HG03565 (cell line): Measurements from ENCODE around the gene HMCN2.

Source experiments
- ATAC-seq: cut with Tn5 transposase; IDR thresholded peaks from one replicate; pipeline ENCODE4 v1.9.1; 2021; ENCODE audit warnings: mild to moderate bottlenecking, moderate library complexity; ENCODE audit not compliant: unreplicated experiment

The HMCN2 gene

DNA sequence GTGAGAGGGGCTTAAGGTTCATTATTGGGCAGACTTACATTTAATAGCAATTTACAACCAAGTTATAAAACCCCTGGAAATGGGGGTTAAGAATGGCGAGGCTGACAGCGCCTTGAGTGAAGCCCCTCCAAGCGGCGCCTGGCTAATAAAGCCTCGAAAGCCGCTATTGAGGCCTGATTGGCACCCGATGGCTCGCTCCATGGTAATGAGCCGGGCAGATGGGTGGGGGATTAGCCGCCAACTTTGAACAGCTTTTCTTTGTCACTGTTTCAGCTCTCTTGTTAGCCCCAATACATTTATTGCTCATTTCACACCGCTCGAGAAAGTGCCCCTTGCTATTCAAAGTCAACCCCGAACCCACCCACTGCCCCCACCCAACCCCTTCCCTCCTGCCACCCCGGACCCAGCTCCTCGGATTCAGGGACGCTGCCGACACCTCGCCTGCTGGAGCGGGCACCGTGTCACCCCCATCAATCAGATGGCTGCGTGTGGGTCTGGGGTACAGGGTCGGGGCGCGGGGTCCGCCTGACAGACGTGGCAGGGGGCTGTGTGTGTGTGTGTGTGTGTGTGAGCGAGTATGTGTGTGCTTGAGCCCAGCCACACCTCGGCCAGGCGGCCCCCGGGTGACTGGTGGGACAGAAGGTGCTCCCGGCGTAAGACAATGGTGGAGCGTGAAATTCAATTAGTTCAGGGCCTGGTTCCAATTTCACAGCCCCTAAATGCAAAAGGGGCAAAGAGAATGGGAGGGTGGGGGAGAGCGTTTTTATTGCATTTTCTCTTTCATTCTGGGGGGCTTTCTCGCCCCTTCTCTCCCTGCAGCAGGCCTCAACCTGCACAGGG lies 213.4 kb downstream of the HMCN2 start:
- ATAC-seq = no peak

GRCh38 chr9:130479587-130479986 lies 214.0 kb downstream of the HMCN2 start:
- ATAC-seq = no peak

DNA sequence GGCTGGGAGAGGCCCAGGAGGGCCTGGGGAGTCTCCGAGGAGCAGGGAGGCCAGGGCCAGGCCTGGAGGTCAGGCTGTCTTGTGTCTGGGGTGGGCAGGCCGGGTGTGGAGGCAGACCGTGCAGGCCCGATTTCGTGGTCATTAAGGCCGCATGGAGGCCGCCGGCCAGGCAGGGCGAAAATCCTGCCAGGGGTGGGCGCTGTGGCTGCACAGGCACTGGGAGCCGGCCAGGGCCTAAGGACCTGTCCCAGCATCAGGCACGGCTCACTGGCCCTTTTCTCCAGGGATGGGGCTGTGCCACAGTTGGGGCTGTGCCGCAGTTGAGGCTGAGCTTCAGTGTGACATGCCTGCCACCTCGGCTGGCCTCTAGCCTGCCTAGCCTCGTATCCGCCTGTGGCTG lies 215.1 kb downstream of the HMCN2 start:
- no peak for ATAC-seq

- ATAC-seq = no peak
Observed at GRCh38 chr9:130482463-130482862, 216.9 kb downstream of the HMCN2 start.

DNA sequence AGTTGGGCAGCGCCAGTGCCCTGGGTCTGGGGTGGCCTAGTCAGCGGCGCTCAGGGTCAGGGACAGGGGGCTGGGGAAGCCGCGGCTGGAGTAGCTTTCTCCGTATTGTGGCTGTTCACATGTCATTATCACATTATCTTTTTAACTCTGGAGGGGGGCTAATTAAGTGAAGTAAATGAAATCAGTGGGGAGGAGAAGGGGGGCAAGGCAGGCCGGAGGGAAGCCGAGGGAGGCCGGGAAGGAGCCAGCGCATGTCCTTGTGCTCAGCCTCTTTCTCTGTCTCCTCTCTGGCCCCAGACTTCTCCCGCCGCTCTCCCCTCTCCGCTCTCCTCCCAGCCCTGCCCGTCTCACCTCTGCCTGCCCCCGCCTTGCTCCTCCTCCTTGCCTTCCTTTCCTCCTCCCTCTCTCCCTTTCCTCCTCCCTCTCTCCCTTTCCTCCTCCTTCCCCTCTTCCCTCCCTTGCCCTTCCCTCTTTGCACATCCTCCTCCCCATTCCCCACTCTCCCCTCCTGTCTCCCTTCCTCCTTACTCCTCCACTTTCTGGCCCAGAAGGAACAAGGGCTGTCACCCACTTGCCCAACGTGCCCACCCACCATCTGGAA lies 217.9 kb downstream of the HMCN2 start:
- no peak for ATAC-seq
